Brain microvascular endothelial cell (primary cell): Measurements from ENCODE around the gene CAB39L.

Experiments
- DNase-seq: peaks from one replicate; pipeline ENCODE4 v3.0.0-alpha.2; 2020
- H3K27ac ChIP-seq: fragments of 250-450 bp; sonication (Bioruptor Pico); 2 replicates; pipeline ENCODE4 v1.5.1; 2020; ENCODE audit warnings: mild to moderate bottlenecking, moderate library complexity
- H3K27me3 ChIP-seq: fragments of 250-450 bp; sonication (Bioruptor Pico); replicated peaks from 2 replicates; pipeline ENCODE4 v1.5.1; 2020; ENCODE audit warnings: mild to moderate bottlenecking
- H3K36me3 ChIP-seq: fragments of 250-450 bp; sonication (Bioruptor Pico); replicated peaks from 2 replicates; pipeline ENCODE4 v1.5.1; 2020; ENCODE audit warnings: mild to moderate bottlenecking
- H3K4me3 ChIP-seq: 2 replicates; pipeline ENCODE4 v1.5.1; 2011; ENCODE audit warnings: low read depth, mild to moderate bottlenecking, control low read depth, low read length, moderate library complexity
- CTCF ChIP-seq: IDR thresholded peaks from 2 replicates; pipeline ENCODE4 v1.5.1; 2011; ENCODE audit warnings: low read depth, mild to moderate bottlenecking, moderate library complexity, low read length, control low read depth, inconsistent platforms; ENCODE audit errors: missing control alignments
- in situ Hi-C: cut with HindIII; loops from 2 replicates; pipeline ENCODE4 v1.10.0; 2017; ENCODE audit warnings: low sequenced_read_pairs, low pct_ligation_motif_present

The CAB39L gene

GRCh38 chr13:49304356-49304755, 139.5 kb downstream of the CAB39L start:
- no peak for TF ChIP-seq CTCF
- in situ Hi-C loops, result no loop called here
- Histone ChIP-seq H3K4me3 (no peak overlapping the region), H3K27me3 (no peaks in the 10 kb centered on the region), H3K27ac (no peak overlapping the region), H3K36me3 (no peaks in the 10 kb centered on the region)
- DNase-seq, result no peak

GRCh38 chr13:49303533-49304252, 140.2 kb downstream of the CAB39L start:
- DNase-seq, result no peak
- Histone ChIP-seq H3K27ac (no peak overlapping the region), H3K4me3 (no peak overlapping the region), H3K27me3 (no peaks in the 10 kb centered on the region), H3K36me3 (no peaks in the 10 kb centered on the region)
- in situ Hi-C loops, result no loop called here
- no peak for TF ChIP-seq CTCF

GRCh38 chr13:49302817-49303216, 141.0 kb downstream of the CAB39L start:
- Histone ChIP-seq H3K27me3 (no peaks in the 10 kb centered on the region), H3K4me3 (no peak overlapping the region), H3K36me3 (no peaks in the 10 kb centered on the region), H3K27ac (no peak overlapping the region)
- no peak for TF ChIP-seq CTCF
- no peak for DNase-seq
- in situ Hi-C loops, result no loop called here

GRCh38 chr13:49302222-49302621, 141.6 kb downstream of the CAB39L start:
- Histone ChIP-seq H3K36me3 (no peaks in the 10 kb centered on the region), H3K4me3 (no peak overlapping the region), H3K27ac (no peak overlapping the region), H3K27me3 (no peaks in the 10 kb centered on the region)
- no peak for TF ChIP-seq CTCF
- in situ Hi-C loops, result no loop called here
- DNase-seq, result no peak

GRCh38 chr13:49300739-49301589, 142.9 kb downstream of the CAB39L start:
- in situ Hi-C loops, result no loop called here
- TF ChIP-seq CTCF, result peak; percentile 85
- Histone ChIP-seq H3K27ac (no peak overlapping the region), H3K36me3 (no peaks in the 10 kb centered on the region), H3K4me3 (peak overlapping the region; percentile 36), H3K27me3 (no peaks in the 10 kb centered on the region)
- DNase-seq, result peak; percentile 59
